Fibroblast of skin of back (primary cell): ENCODE measurements around the gene HINT3. TPM values are rescaled to one million over a fixed set of nuclear protein-coding genes. Genes with fewer than 3 reads are reported as not detected.
"Not testable (repeated sequence)": the region's sequence is repeated elsewhere in the genome, so short reads cannot be mapped to it uniquely, and the experiment has no call there.

Experiments
- DNase-seq: peaks from one replicate; pipeline ENCODE4 v3.0.0-alpha.2; 2013
- polyA plus RNA-seq, 2 experiments: library from polyadenylated mRNA; unstranded; fragments of 120-200 nt; gene quantifications; one replicate each; pipeline ENCODE4 v1.2.1, GENCODE V29; 2013; ENCODE audit not compliant: insufficient read length in 2 of 2

HINT3 gene
- polyA plus RNA-seq (2013, experiment 1 of 2; ENCODE audit: insufficient read length) = 10.9 TPM
- 11.9 TPM for polyA plus RNA-seq (2013, experiment 2 of 2; ENCODE audit: insufficient read length)

DNA sequence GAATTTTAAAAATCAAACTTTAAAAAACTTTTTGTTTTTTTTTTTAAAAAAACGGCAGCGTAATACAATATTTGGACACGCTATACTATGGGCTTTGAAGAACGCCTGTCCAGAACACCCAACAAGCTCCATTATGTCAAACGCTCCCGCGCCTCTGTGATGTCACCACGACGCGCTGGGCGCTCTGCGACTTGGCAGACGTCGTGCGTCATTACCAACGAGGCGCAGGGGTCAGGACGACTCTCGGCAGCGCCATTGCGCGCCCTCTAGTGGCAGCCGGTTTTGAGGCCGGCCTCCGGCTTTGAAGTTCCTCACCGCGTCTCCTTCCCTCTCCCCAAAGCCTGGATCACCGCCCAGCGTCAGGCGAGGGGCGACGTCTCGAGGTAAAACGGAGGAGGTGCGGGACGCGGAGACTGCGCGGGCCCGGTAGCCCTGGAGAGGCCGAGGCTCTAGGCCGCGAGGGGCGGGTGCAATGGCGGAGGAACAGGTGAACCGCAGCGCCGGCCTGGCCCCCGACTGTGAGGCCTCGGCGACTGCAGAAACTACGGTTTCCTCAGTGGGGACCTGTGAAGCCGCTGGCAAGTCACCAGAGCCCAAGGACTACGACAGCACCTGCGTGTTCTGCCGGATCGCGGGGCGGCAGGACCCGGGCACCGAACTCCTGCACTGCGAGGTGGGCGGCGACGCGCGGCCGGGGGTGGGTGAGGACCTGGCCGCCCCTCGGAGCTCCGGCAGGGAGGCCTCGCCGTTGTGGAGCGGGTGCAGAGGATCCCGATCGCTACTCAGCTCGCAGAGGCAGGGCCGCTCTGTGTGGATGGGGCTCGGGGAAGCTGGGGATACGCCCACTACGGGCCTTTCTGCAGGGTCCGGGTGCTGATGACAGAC lies at the start of gene HINT3:
TSS of gene HINT3 (plus strand) at position 265 of the 885 bp plus-strand sequence. CDS start at position 473, 208 bp downstream.
- DNase-seq = peak; percentile 96

DNA sequence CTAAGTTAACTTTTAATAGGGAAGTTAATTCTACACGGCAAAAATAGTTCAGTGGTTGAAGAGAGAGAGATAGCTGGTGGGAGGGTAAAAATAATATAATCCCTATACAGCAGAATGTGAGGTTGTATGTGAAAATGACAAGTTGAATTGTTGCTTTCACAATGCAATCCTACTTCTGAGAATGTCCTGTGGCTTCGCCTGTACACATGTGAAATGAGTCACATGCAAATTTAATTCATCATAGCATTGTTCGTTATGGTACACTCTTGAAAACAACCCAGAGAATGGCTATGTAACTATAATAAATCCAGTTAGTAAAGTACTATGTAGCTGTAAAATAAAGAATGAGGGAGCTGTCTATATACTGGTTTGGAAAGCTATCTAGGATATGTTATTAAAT lies 46.0 kb upstream of the HINT3 start:
- peak; percentile 15 for DNase-seq

DNA sequence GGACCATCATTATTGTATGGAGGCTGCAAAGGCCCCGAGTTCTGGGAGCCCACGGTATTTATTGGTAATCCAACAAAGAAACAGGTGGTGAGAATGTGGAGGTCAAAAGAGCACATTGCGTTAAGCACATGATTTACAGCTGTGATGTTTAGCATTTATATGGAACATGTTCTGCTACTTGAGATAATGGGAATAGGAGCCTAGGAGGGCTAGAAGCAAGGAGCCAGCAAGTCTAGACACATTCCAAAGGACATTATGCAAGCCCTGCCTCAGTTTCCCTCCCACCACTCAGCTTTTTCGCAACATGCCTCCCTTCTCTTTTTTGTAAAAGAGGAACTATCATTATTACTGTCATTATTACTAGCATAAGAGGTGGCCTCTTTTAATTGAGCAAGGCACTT lies 45.5 kb upstream of the HINT3 start:
- DNase-seq = not testable (repeated sequence)

DNA sequence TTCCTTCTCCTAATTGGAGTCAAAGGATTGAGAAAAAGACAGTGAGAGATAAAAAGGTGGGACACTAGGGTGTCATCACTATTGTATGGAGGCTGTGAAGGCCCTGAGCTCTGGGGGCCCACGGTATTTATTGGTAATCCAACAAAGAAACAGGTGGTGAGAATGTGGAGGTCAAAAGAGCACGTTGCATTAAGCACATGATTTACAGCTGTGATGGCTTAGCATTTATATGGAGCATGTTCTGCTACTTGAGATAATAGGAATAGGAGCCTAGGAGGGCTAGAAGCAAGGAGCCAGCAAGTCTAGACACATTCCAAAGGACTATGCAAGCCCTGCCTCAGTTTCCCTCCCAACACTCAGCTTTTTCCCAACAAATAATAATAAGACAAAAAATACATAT lies 44.1 kb upstream of the HINT3 start:
- DNase-seq = not testable (repeated sequence)

DNA sequence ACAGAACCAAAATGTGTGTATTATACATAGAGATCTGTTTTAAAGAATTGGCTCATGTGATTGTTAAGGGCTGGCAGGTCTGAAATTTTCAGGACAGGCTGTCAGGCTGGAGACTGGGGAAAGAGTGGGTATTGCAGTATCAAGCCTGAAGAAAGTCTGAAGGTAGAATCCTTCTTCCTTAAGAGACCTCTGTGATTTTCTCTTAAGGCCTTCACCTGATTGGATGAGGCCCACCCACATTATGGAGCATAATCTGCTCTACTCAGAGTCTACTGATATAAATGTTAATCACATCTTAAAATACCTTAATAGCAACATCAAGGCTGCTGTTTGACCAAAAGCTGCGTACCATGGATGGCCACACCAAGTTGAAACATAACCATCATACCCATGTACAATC lies 43.4 kb upstream of the HINT3 start:
- DNase-seq = no peak

DNA sequence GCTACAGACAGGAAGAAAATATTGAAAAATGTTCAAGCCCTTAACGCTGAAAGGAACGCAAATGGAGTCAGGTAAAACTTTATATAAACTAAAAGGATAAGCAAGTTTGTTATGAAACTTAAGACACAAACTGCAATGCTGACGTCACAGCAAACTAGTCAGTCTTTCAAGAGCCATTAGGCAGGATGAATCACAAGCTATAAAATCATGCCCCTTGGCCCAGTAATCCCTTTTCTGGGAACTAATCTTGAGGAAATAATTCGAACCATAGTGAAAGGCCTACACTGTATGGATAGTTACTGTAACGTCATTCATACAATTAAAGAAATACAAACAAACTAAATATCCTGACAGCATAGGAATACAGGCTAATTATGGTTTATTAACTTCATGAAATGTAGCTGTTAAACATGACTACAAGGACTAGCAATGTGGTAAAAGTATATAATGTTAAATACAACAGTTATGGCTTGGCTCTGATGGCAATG lies 42.7 kb upstream of the HINT3 start:
- DNase-seq = peak; percentile 57

DNA sequence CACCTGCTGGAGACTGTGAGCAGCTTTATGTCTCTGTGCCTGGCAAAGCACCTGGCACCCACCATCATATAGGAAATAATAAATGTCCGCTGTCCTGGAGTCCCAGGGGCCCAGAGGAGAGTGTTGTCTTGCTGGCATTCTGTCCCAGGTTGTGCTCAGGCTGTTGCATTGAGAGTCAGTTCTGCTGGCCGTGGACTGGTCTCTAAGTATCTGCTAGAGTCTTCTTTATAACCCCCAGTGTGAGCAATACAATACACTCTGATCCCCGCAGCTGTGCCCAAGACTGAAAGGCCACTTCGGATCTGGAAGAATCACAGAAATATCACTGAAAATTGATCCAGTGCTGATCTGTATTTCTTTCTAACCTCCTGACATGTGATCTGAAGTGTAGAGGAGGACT lies 38.3 kb upstream of the HINT3 start:
- no peak for DNase-seq

DNA sequence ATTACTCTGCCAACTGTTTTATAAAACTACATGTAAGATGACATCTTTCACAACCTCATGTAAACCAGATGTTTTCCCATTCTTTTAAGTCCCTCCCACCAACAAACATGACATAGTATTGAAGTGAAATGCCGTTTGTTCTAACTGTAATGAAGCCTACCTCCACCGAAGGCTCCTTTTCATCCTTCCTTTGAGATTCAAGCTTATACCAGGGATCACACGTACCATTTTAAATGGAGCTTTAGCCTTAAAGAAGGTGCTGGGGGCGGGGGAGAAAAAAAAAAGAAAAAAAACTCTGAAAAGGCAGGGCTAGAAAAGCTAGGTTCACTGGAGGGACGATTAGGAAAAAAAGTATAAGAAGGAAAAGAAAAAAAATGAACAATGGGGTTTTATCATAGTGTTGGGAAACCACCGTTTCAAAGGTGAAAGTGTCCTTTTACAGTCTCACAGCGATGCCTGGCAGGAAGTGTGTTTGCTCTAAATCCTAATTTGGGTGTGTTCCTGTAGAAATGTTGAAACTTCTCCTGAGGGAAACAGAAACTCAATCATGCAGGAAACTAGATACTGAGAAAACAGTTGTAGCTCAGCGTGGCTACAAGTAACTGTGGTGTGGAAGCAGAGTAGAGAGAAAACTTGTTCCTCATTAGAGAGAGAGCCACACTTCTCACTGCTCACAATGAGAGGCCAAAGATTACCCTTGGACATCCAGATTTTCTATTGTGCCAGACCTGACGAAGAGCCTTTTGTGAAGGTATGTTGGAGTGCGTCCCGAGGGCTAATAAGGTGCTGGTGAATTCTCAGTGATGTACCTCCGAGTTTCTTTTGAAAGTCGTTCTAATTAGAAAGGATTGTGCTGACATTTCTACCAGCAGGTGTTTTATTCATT lies 37.6 kb upstream of the HINT3 start:
- DNase-seq = peak; percentile 65

DNA sequence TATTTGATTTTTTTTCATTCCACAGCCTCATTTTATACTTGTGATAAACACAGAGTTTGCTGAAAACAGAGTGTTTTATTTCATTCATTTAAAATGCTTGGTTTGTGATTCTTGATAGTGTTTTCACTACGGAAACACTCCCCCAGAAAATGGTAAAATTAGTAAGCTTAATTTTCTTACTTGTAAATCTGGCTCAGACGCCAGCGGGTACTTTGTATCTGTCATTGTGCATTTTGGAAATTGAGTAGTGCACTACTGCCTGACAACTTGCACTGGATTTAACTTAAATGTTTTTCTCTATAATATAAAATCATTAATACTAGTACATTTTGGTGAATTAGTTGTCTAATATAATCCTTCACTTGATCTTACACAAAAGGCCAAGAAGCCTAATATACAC lies 37.0 kb upstream of the HINT3 start:
- DNase-seq = no peak

DNA sequence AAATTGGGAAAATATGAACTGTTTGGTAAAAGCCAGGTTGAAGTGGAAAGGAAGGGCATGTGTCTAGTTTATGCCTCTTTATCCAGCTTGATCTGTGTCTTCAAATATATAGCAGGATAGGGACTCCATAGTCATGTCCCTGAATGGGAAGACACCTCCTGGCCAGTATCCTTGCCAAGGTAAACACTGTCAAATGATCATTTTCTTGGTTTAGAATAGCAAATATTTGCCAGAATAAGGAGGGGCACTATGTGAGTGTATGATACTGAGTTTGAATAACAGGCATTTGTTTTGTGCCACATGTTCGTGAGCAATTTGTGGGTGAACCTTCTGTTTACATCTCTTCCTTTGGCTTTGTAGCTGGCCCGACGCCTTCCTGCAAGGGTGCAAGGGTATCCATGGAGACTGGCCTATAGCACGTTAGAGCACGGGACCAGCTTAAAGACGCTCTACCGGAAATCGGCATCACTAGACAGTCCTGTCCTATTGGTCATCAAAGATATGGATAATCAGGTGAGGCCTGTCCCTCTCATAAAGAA lies 34.2 kb upstream of the HINT3 start:
- DNase-seq = no peak

DNA sequence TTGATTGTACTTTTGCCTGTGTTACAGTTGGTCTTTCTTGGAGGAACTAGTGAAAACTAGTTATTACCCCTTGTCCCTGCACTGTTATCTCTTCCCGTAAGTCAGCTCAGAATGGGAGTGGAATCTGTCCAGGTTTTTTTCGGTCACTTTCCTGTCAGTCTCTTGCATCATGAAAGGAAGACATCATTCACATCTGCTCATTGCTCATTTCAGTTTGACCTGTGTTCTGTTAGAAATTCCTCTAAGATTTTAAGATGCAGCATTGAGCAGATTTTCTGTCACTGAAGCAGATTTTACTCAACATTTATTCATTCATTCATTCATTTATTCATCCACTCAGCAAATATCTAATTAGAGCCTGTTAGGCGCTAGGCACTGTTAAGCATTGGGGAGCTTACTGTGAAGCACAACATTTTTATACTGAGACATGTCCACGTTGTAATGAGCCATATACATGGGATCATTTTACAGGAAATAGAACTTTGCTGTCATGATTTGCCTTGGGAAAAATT lies 33.1 kb upstream of the HINT3 start:
- no peak for DNase-seq

DNA sequence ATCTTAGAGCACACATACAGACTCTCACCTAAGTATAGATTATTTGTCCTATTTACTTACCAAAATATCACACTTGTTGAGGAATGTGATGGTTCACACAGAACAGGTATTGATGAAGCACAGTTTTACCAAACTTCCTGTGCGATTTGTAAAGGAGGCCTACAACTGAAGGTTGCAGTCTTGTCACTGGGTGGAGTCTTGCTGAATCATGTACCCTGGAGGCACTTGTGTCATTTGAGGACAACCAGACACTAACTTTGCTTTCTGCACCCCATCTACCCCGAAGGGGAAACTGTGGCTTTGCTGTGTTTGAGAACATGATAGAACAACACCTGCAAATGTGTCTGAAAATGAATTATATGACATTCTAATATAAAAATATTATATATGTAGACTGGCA lies 32.4 kb upstream of the HINT3 start:
- no peak for DNase-seq

DNA sequence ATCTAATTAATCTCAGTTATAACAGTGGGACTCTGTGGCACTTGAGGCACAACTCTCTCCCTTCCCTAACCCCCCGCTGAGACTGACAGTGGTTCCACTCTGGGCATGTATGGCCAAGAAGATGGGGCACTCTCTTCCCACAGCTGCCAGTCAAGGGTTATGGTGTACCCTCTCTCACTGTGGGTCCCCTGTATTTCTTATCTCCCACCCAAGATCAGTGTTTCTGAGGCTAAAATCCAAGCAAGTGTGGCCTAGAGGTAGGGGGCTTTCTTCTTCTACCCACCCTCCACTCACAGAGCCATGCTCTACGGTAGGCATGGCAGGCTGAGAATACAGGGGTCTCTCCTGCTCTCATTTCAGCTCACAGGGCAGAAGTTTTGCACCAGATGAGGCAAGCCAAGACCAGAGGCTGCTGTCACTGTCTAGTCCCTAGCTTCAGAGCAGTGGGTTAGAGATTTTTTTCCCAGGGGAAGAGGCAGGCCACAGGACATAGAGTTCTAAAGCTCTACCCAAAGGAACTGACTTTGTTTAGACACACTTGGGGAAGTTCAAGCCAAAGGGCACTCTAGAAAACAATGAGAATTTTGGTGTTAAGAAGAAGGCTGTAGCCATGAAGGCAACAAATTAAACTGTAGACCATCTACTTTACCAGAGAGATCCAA lies 31.7 kb upstream of the HINT3 start:
- no peak for DNase-seq

DNA sequence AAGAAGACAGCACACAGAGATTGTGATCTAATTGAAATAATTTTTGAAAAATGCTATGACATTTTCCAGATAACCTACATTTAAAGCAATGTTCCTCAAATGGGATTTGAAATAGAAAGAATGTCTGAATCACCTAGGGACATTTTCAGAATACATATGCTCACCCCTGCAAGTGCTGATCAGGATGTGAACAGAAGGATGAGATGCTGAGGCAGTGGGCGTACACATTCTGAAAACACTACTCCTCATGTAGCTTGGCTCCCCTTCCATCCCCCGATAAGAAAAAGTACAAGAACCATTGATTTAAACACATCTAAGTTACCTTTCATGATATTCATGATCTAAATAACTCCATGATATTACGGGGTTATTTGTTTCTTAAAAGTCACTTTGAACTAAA lies 29.9 kb upstream of the HINT3 start:
- DNase-seq = no peak

DNA sequence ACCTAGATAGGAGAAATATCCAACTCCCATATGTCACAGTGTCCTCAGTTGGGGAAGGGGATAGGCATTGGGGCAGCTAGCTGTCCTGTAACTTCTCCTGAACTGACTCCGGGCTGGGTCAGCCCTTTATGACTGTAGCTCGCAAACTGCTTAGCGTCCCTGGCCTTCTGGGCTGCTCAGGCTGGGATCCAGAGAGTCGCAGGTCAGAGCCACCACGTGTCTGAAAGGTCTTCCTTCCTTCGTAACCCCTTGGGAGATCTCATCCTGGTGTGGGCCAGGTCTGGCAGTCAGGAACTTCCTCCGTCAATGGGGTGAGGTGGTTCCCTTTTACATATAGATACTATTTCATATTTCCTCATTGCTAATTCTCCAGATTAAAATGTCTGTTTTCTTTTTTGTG lies 28.8 kb upstream of the HINT3 start:
- DNase-seq = no peak

DNA sequence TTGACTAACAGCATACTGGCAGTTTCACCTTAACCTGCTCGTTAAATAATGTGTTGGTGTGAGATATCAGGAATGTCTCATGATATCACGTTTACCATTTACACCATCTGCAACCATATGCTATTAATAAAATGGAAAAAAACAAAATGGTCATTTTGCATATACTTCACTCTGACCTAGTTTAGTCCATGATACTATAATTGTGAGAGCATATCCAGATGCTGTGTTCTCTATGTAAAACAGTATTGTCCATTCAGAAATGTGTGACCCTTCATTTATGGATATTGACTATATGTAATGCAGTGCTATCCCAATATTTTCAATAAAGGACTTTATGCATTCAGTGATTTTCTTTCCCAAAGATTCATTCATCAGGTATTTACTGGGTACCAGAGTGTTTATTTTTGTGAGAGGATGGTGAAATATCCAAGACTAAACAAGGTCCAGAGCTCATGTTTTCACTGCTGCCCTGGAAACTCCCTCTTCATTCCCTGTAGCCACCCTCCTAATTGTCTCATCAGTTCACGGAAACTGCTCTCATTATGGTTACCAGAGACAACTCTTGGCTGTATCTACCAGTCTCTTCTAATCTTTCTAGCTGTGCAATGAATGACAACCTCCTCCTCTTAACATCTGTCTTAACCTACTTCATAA lies 25.7 kb upstream of the HINT3 start:
- no peak for DNase-seq

DNA sequence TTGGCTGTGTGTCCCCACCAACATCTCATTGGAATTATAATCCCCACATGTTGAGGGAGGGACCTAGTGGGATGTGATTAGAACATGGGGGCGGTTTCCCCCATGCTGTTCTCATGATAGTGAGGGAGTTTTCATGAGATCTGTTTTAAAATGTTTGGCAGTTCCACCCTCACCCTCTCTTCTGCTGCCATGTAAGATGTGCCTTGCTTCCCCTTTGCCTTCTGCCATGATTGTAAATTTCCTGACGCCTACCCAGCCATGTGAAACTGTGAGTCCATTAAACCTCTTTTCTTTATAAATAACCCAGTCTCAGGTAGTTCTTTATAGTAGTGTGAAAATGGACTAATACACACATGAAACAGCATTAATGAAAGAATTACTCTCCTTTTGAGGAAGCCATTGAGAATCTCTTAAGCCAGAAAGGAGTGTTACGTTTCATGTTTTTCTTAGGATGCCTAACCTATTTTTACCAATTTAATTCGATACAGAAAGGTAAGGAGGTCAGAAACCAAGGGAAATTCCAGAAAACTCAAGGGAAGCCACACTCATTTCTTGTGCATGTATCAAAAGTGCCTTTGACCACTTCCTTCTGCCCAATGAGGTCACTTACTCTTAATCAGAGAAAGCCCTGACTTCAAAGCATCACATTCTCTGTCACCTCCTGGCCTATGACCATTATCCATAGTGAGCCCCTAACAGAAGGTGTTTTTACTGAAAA lies 24.7 kb upstream of the HINT3 start:
- DNase-seq = peak; percentile 33

DNA sequence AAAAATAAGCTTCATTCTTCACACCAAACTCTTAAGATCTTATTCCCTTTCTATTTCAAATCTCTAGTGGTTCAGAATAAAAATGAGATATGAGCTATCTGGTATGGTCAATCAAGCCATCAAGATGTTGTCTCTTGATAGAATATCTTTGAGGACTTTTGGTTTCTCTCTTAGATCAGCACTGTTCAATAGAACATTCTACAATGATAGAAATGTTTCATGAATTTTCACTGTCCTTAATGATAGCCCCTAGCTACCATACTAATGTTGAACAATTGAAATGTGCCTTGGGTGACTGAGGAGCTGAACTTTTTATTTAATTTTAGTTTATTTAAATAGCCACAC lies 24.1 kb upstream of the HINT3 start:
- DNase-seq = no peak

DNA sequence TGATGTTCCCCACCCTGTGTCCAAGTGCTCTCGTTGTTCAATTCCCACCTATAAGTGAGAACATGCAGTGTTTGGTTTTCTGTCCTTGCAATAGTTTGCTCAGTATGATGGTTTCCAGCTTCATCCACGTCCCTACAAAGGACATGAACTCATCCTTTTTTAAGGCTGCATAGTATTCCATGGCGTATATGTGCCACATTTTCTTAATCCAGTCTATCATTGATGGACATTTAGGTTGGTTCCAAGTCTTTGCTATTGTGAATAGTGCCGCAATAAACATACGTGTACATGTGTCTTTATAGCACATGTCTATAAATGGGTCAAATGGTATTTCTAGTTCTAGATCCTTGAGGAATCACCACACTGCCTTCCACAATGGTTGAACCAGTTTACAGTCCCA lies 21.1 kb upstream of the HINT3 start:
- DNase-seq = not testable (repeated sequence)

DNA sequence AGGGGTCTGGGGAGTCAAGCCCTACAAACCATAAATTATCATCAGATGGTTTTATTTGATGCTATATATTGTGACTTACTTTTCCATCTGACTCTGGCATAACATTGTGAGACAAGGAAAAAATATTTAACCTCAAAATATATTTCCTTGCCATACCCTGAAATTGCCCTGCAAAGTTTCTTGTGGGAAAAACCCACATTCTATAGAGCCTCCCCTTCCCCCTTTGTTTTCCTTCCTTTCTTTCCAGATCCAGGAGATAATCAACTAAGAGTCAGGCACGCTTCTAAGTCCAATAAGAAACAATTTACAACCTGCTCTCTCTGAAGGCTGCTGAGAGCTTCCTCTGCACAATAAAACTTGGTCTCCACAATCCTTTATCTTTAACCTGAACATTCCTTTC lies 17.5 kb upstream of the HINT3 start:
- no peak for DNase-seq

DNA sequence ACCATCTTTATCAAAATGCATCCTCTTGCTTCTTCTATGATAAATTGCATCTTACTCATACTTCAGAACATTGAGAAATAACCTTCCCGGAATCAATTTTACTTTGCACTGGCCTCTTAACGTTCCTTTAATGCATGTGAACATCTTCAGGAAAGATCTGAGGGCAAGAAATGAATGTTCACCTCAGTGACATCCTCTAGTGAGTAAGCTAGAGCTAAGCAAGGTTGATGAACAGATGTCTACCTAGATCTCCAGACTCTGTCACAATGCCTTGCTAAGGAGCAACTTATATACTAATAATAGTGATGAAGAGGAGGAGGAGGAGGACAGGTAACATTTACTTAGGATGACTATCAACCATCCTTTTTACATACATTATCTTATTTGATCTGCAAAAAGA lies 16.8 kb upstream of the HINT3 start:
- no peak for DNase-seq
